Measurements from ENCODE around the gene SLC39A11. TPM values are rescaled to one million over a fixed set of nuclear protein-coding genes. Genes with fewer than 3 reads are reported as not detected.

Gene SLC39A11
- total RNA-seq, 1 donor from 2014 or later, result 26.0 TPM

GRCh38 chr17:72756256-72756655 is 336.2 kb downstream of the SLC39A11 start:
- no peak overlapping the region for H3K4me3 Mint-ChIP-seq

DNA sequence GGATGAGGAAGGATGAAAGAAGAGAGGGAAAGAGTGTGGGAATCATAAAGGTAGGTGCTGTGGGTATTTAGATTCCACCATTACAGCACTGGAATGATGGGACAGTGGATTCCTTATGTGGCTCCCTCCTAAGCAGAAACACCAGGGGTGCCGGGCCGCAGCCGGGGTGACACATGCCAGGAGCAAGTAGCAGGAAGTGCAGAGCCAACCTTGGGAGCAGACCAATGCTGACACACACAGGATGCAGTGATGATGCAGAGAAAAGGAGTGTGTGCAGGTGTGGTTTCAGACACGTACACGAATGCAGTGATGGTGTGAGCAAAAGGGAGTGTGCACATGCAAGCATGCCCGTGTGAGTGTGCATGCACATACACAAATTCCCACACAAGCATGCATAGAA is 338.0 kb downstream of the SLC39A11 start:
- no peak overlapping the region for H3K4me3 Mint-ChIP-seq
- no peaks in the 10 kb centered on the region for H3K27me3 Mint-ChIP-seq (ENCODE audit: low read depth)

More at GRCh38 chr17:72756256-72756655, 336.2 kb downstream of the SLC39A11 start:
- DNase-seq (ENCODE audit: low spot score in 2 of 2, unreplicated experiment in 2 of 2), result no peak
- H3K9me3 Mint-ChIP-seq, result peaks cover 6% of the 10 kb centered on the region
- no peak for TF ChIP-seq CTCF (IDR thresholded peaks at IDR 0.05; ENCODE audit: unreplicated experiment)
- H3K27me3 Mint-ChIP-seq (ENCODE audit: low read depth), result no peaks in the 10 kb centered on the region
- H3K4me1 Mint-ChIP-seq, result no peaks in the 10 kb centered on the region
- H3K36me3 Mint-ChIP-seq, result peaks cover 2% of the 10 kb centered on the region
- no peak overlapping the region for H3K27ac Mint-ChIP-seq

GRCh38 chr17:72751746-72752145 is 340.7 kb downstream of the SLC39A11 start:
- no peak for TF ChIP-seq CTCF (IDR thresholded peaks at IDR 0.05; ENCODE audit: unreplicated experiment)
- H3K9me3 Mint-ChIP-seq, result peaks cover 6% of the 10 kb centered on the region
- H3K4me1 Mint-ChIP-seq, result no peaks in the 10 kb centered on the region
- no peaks in the 10 kb centered on the region for H3K27me3 Mint-ChIP-seq (ENCODE audit: low read depth)
- no peak overlapping the region for H3K27ac Mint-ChIP-seq
- H3K4me3 Mint-ChIP-seq, result no peak overlapping the region
- peaks cover 2% of the 10 kb centered on the region for H3K36me3 Mint-ChIP-seq
- DNase-seq (ENCODE audit: low spot score in 2 of 2, unreplicated experiment in 2 of 2), result no peak

More for the DNA sequence above, 338.0 kb downstream of the SLC39A11 start:
- Mint-ChIP-seq H3K9me3 (peaks cover 6% of the 10 kb centered on the region), H3K4me1 (no peaks in the 10 kb centered on the region), H3K27ac (no peak overlapping the region), H3K36me3 (peaks cover 2% of the 10 kb centered on the region)
- no peak for TF ChIP-seq CTCF (IDR thresholded peaks at IDR 0.05; ENCODE audit: unreplicated experiment)
- DNase-seq (ENCODE audit: low spot score in 2 of 2, unreplicated experiment in 2 of 2), result no peak

GRCh38 chr17:72749119-72749572 is 343.3 kb downstream of the SLC39A11 start:
- no peak overlapping the region for H3K4me3 Mint-ChIP-seq
- TF ChIP-seq CTCF (IDR thresholded peaks at IDR 0.05; ENCODE audit: unreplicated experiment), result no peak
- H3K4me1 Mint-ChIP-seq, result no peaks in the 10 kb centered on the region
- H3K9me3 Mint-ChIP-seq, result peaks cover 3% of the 10 kb centered on the region
- no peak overlapping the region for H3K27ac Mint-ChIP-seq
- no peaks in the 10 kb centered on the region for H3K36me3 Mint-ChIP-seq
- DNase-seq (ENCODE audit: low spot score in 2 of 2, unreplicated experiment in 2 of 2), result no peak
- H3K27me3 Mint-ChIP-seq (ENCODE audit: low read depth), result no peaks in the 10 kb centered on the region

DNA sequence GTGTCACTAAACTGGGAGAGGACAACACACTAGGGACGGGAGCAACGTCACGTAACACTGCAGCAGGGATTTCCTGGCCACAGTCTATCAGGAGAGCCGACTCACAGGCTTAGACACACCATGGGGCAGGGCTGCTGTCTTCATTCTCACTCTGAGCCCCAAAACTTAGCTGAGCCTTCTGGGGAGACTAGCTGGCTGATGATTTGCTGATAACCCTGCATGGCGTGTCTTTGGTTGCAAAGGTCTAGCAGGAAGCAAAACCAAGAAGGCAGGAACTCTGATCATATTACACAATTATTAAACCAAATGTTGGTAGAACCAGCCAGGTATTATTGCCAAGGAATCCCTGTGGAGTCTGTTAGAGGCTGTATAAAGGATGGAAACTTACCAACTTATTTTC is 345.0 kb downstream of the SLC39A11 start:
- Mint-ChIP-seq H3K9me3 (peaks cover 3% of the 10 kb centered on the region), H3K27me3 (ENCODE audit: low read depth) (no peaks in the 10 kb centered on the region), H3K27ac (no peak overlapping the region), H3K4me1 (no peaks in the 10 kb centered on the region), H3K4me3 (no peak overlapping the region), H3K36me3 (no peaks in the 10 kb centered on the region)
- no peak for TF ChIP-seq CTCF (IDR thresholded peaks at IDR 0.05; ENCODE audit: unreplicated experiment)
- no peak for DNase-seq (ENCODE audit: low spot score in 2 of 2, unreplicated experiment in 2 of 2)

DNA sequence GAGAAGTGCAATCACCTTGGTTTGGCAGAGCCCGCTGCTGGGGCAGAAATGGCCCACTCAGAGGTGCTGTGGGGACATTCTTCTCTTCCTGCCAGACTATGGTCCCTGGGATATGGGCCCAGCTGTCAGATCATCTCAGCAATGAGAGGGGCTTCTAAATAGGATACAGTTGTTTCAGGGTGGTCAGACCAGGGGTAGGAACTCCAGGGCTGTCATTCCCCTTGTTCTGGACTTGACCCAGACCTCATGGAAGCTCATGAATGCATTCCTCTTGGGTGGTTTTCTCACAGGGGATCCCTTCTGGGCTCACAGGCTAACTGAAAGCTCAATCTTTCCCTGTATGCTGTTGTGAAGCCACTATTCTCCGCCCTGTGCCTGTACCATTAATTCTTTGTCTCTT is 347.2 kb downstream of the SLC39A11 start:
- H3K27ac Mint-ChIP-seq, result no peak overlapping the region
- H3K36me3 Mint-ChIP-seq, result no peaks in the 10 kb centered on the region
- no peak for DNase-seq (ENCODE audit: low spot score in 2 of 2, unreplicated experiment in 2 of 2)
- no peak overlapping the region for H3K4me3 Mint-ChIP-seq
- peaks cover 3% of the 10 kb centered on the region for H3K9me3 Mint-ChIP-seq
- H3K4me1 Mint-ChIP-seq, result no peaks in the 10 kb centered on the region
- H3K27me3 Mint-ChIP-seq (ENCODE audit: low read depth), result no peaks in the 10 kb centered on the region
- no peak for TF ChIP-seq CTCF (IDR thresholded peaks at IDR 0.05; ENCODE audit: unreplicated experiment)
